AG10803 (cell line): Measurements from ENCODE around the gene RHPN2.
"Not testable (repeated sequence)": the region's sequence is repeated elsewhere in the genome, so short reads cannot be mapped to it uniquely, and the experiment has no call there.

Experiments
- DNase-seq: peaks from one replicate; pipeline ENCODE4 v3.0.0; 2010; ENCODE audit warnings: low read depth
- H3K4me3 ChIP-seq: 2 replicates; pipeline ENCODE4 v1.5.1; 2011; ENCODE audit warnings: mild to moderate bottlenecking, low read length, control low read depth
- CTCF ChIP-seq: conservative IDR thresholded peaks from 2 replicates; pipeline ENCODE4 v1.5.1; 2011; ENCODE audit warnings: mild to moderate bottlenecking, low read length, control low read depth, inconsistent platforms

The RHPN2 gene

GRCh38 chr19:33024398-33024797 lies 40.3 kb downstream of the RHPN2 start:
- H3K4me3 ChIP-seq, result no peak overlapping the region
- TF ChIP-seq CTCF, result no peak
- DNase-seq, result no peak

GRCh38 chr19:33022472-33023116 lies 42.1 kb downstream of the RHPN2 start:
- H3K4me3 ChIP-seq, result no peak overlapping the region
- no peak for TF ChIP-seq CTCF
- DNase-seq, result no peak

GRCh38 chr19:33010891-33011290 lies 53.8 kb downstream of the RHPN2 start:
- DNase-seq, H3K4me3 ChIP-seq: not testable (repeated sequence)

GRCh38 chr19:33008738-33009137 lies 56.0 kb downstream of the RHPN2 start:
- TF ChIP-seq CTCF, result no peak
- H3K4me3 ChIP-seq, result no peak overlapping the region
- DNase-seq, result no peak

GRCh38 chr19:33005440-33005839 lies 59.2 kb downstream of the RHPN2 start:
- no peak for TF ChIP-seq CTCF
- no peak for DNase-seq
- H3K4me3 ChIP-seq, result no peak overlapping the region

- not testable (repeated sequence) for H3K4me3 ChIP-seq, DNase-seq
Measured at GRCh38 chr19:33003424-33004024, 61.2 kb downstream of the RHPN2 start.

- not testable (repeated sequence) for DNase-seq, H3K4me3 ChIP-seq
Measured at GRCh38 chr19:33002126-33002865, 62.4 kb downstream of the RHPN2 start.

- no peak for DNase-seq
- H3K4me3 ChIP-seq, result no peak overlapping the region
- no peak for TF ChIP-seq CTCF
Measured at GRCh38 chr19:33000910-33001309, 63.8 kb downstream of the RHPN2 start.
